BE2C (cell line): Measurements from ENCODE around the gene OPCML.

ENCODE experiments used
- DNase-seq: peaks from one replicate; pipeline ENCODE4 v3.0.0-alpha.2; 2020
- H3K27me3 ChIP-seq: fragments of 250-450 bp; sonication (Bioruptor Pico); 2 replicates; pipeline ENCODE4 v1.5.1; 2020; ENCODE audit warnings: mild to moderate bottlenecking
- H3K36me3 ChIP-seq: fragments of 250-450 bp; sonication (Bioruptor Pico); 2 replicates; pipeline ENCODE4 v1.5.1; 2020; ENCODE audit warnings: mild to moderate bottlenecking
- H3K4me1 ChIP-seq: fragments of 250-450 bp; sonication (Bioruptor Pico); 2 replicates; pipeline ENCODE4 v1.5.1; 2020
- H3K4me3 ChIP-seq: 2 replicates; pipeline ENCODE4 v1.5.1; 2011; ENCODE audit warnings: low read depth, low read length
- H3K9me3 ChIP-seq: fragments of 250-450 bp; sonication (Bioruptor Pico); 2 replicates; pipeline ENCODE4 v1.5.1; 2020
- TF ChIP-seq, protein P1 (sequence below): IDR thresholded peaks from 2 replicates; pipeline ENCODE4 v1.5.1; 2012; ENCODE audit warnings: mild to moderate bottlenecking, low read depth, low read length

OPCML gene

DNA sequence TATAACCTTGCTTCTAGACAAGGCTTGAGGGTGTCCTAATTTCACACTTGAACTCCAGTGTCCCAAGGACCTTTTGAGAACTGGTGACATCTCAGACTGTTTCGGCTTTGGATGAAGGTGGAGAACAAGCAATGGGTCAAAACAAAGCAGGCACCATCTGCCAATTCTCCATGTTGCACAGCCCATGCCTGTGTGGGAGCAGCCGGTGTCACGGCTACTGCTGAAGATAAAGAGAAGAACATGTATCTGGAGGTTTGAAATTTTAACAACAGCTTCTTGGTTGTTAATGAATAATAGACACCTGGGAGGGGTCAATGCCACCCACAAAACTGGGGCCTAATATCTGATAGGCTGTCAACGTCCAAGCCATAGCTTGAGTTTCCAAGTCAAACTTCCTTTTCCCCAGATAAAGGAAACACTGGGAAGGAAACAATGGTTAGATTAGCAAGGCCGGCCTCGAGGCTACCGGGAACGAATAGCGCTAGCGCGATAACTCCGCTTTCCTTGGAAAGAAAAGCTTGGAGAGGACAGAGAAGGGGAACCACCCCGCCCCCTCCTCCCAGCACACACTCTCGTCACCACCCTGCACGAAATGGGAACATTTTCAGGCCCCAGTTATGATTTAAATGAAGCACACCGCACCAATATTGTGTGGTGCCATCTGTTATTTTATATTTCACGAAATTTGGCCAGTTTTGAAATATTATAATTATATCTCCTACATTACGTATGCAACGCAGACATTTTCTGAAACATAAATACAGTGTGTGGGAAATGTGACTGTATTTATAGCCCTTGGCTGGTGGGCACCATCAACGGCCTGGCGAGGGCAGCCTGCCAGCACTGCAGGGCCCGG, 21.8 kb upstream of the OPCML start:
- H3K4me1 ChIP-seq: no peaks in the 10 kb centered on the region
- TF ChIP-seq, protein P1, sequence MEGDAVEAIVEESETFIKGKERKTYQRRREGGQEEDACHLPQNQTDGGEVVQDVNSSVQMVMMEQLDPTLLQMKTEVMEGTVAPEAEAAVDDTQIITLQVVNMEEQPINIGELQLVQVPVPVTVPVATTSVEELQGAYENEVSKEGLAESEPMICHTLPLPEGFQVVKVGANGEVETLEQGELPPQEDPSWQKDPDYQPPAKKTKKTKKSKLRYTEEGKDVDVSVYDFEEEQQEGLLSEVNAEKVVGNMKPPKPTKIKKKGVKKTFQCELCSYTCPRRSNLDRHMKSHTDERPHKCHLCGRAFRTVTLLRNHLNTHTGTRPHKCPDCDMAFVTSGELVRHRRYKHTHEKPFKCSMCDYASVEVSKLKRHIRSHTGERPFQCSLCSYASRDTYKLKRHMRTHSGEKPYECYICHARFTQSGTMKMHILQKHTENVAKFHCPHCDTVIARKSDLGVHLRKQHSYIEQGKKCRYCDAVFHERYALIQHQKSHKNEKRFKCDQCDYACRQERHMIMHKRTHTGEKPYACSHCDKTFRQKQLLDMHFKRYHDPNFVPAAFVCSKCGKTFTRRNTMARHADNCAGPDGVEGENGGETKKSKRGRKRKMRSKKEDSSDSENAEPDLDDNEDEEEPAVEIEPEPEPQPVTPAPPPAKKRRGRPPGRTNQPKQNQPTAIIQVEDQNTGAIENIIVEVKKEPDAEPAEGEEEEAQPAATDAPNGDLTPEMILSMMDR: no peak
- no peaks in the 10 kb centered on the region; the same call in 1 of the 2 replicates for H3K27me3 ChIP-seq

DNA sequence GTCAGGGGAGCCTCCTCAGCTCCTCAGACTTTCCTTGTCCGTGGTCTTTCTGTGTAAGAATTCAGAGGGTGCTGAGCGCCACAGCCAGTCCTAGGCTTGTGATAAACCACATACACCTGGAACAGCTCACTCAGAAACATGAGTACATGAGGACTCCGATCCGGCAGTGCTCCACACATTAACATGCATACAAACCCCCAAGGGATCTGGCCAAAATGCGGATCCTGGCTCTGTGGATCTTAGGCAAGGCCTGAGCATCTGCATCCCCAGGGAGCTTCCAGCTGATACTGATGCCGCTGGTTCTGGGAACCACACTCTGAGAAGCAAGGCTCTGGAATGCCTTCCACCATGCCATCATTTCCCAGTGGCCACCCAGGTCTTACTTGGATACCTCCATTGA, 20.6 kb upstream of the OPCML start:
- H3K36me3 ChIP-seq: no peaks in the 10 kb centered on the region
- H3K4me1 ChIP-seq: no peaks in the 10 kb centered on the region
- no peak overlapping the region for H3K4me3 ChIP-seq
- TF ChIP-seq, protein P1: no peak
- no peaks in the 10 kb centered on the region; the same call in 1 of the 2 replicates for H3K27me3 ChIP-seq
- no peaks in the 10 kb centered on the region for H3K9me3 ChIP-seq
- DNase-seq: no peak

More for the DNA sequence above, 21.8 kb upstream of the OPCML start:
- H3K9me3 ChIP-seq: no peaks in the 10 kb centered on the region
- DNase-seq: no peak
- H3K36me3 ChIP-seq: no peaks in the 10 kb centered on the region
- H3K4me3 ChIP-seq: no peak overlapping the region

DNA sequence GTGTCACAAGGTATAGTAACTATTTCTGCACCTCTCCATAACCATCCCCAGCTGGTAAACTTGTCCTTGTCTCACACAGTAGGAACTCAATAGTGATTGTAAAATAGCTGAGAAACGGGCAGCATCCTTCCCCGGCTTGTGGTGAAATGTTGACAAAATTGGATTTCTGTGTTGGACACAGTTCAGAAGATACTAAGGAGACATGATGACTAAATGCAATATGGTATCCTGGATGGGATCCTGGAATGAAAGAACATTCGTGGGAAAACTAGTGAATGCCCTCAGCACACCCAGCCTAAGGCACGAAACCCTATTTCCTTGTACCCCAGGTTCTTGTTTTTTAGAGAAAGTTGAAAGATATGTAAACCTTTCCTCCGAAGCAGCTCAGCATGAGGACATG, 18.8 kb upstream of the OPCML start:
- no peak for DNase-seq
- no peaks in the 10 kb centered on the region for H3K36me3 ChIP-seq
- H3K9me3 ChIP-seq: no peaks in the 10 kb centered on the region
- TF ChIP-seq, protein P1: no peak
- no peak overlapping the region for H3K4me3 ChIP-seq
- H3K4me1 ChIP-seq: no peaks in the 10 kb centered on the region
- H3K27me3 ChIP-seq: no peaks in the 10 kb centered on the region; the same call in 1 of the 2 replicates

DNA sequence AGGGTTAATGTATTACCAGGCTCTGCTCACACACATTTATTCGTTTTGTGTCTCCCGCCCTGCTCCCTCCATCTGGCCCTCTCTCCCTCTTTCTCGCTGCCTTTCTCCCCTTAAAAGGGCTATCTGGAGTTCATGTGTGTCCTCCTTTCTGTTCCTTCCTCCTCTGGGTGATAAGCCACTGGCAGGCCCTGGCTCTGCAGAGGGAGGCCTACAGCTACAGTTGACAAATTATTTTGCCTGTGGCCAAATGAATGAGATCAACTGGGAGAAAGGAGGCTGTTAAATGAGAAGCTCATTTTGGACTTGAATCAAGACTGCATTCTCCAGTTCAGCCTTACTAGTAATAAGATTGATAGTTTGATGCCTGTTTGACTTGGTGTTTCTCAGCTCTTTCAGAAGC, 17.5 kb upstream of the OPCML start:
- no peaks in the 10 kb centered on the region for H3K36me3 ChIP-seq
- H3K27me3 ChIP-seq: no peaks in the 10 kb centered on the region; the same call in 1 of the 2 replicates
- no peaks in the 10 kb centered on the region for H3K9me3 ChIP-seq
- no peak overlapping the region for H3K4me3 ChIP-seq
- no peak for DNase-seq
- H3K4me1 ChIP-seq: no peaks in the 10 kb centered on the region
- TF ChIP-seq, protein P1: no peak

DNA sequence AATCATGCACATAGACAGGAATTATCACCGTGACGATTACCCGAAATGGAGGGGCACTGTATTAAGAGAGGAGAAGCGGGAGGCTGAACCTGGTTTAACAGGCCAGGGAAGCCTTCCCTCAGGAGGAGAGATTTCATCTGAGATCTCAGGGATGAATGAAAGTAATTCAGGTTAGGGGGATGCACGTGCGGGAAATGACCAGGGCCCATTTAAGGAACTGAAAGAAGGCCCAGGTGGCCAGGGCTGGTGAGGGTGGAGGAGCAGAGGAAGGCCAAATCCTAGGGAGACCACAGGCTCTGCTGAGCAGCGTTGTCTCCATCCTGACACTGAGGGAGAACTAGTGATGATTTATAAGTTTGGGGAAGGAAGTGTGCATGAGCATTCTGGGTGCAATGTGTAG, 16.3 kb upstream of the OPCML start:
- Histone ChIP-seq H3K4me3 (no peak overlapping the region), H3K9me3 (no peaks in the 10 kb centered on the region), H3K27me3 (no peaks in the 10 kb centered on the region; the same call in 1 of the 2 replicates), H3K36me3 (no peaks in the 10 kb centered on the region), H3K4me1 (no peaks in the 10 kb centered on the region)
- no peak for DNase-seq
- TF ChIP-seq, protein P1: no peak
